NT2/D1 (cell line): ENCODE data around the gene MED12L.

ENCODE experiments used
- DNase-seq: peaks from one replicate; pipeline ENCODE4 v3.0.0-alpha.2; 2011; ENCODE audit warnings: low read depth, low spot score
- H3K27me3 ChIP-seq: 2 replicates; pipeline ENCODE4 v1.6.0; 2011; ENCODE audit warnings: mild to moderate bottlenecking; ENCODE audit not compliant: insufficient read length, insufficient read depth
- H3K36me3 ChIP-seq: 2 replicates; pipeline ENCODE4 v1.6.1; 2011; ENCODE audit warnings: mild to moderate bottlenecking, low read length, mixed read lengths; ENCODE audit not compliant: insufficient read depth, insufficient read length
- H3K4me1 ChIP-seq: 2 replicates; pipeline ENCODE4 v1.5.1; 2011; ENCODE audit not compliant: insufficient read depth, insufficient read length
- H3K4me3 ChIP-seq: 2 replicates; pipeline ENCODE4 v1.5.1; 2011; ENCODE audit warnings: low read depth; ENCODE audit not compliant: insufficient read length
- H3K9ac ChIP-seq: 2 replicates; pipeline ENCODE4 v1.6.0; 2011; ENCODE audit warnings: low read depth; ENCODE audit not compliant: insufficient read length
- H3K9me3 ChIP-seq: 2 replicates; pipeline ENCODE4 v1.5.1; 2011; ENCODE audit warnings: mild to moderate bottlenecking, low read length; ENCODE audit not compliant: insufficient read depth
- SUZ12 ChIP-seq: IDR thresholded peaks from 2 replicates; pipeline ENCODE4 v1.6.1; 2011; ENCODE audit not compliant: insufficient read length, insufficient read depth; ENCODE audit errors: extremely low read depth
- YY1 ChIP-seq: IDR thresholded peaks from 2 replicates; pipeline ENCODE4 v1.6.1; 2011; ENCODE audit not compliant: insufficient read length, insufficient read depth
- ZNF274 ChIP-seq: IDR thresholded peaks from 2 replicates; pipeline ENCODE4 v1.6.1; 2011; ENCODE audit warnings: mild to moderate bottlenecking, low read depth, low read length

Gene MED12L

DNA sequence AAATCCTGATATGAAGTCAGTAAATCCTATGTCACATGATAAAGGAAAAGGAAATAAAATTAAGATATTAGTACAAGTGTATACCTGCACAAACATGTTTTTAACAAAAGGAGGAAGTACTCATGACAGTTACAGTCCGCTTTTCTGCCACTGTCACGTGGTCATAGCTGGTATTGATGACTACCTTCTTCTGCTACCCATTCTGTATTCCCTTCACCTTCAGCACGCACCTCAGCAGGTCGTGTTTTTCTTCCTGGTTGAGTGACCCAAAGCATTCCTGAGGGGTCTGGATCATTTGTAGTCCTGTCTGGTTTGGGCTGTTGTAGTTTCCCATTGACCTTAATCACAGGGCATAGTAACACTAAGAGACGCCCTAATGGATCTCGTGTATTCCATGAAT, 334.3 kb downstream of the MED12L start:
- Histone ChIP-seq H3K36me3 (peaks cover 2% of the 10 kb centered on the region), H3K9me3 (no peaks in the 10 kb centered on the region), H3K9ac (no peak overlapping the region), H3K27me3 (no peaks in the 10 kb centered on the region), H3K4me1 (no peaks in the 10 kb centered on the region), H3K4me3 (no peak overlapping the region)
- TF ChIP-seq ZNF274 (no peak), SUZ12 (no peak), YY1 (no peak)
- no peak for DNase-seq

DNA sequence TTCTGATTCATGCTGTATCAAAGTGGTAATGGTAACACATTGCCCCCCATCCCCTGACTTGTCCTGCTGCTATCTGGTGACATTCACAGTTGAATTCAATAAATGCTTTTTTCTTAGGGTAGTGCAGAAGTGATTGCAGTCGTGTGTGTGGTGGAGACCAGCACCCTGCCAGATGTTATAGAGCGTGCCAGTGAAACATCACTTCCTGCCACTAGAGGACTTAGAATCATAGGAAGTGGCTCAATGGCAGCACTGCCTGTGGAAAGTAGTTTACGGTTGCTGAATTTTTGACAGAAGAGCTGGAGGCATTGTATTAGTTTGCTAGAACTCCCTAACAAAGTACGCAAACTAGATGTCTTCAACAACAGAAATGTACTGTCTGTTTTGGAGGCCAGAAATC, 336.5 kb downstream of the MED12L start:
- H3K9ac ChIP-seq, result no peak overlapping the region
- DNase-seq, result no peak
- H3K4me1 ChIP-seq, result no peaks in the 10 kb centered on the region
- no peak overlapping the region for H3K4me3 ChIP-seq
- no peak for TF ChIP-seq SUZ12
- TF ChIP-seq ZNF274, result no peak
- no peak for TF ChIP-seq YY1
- peaks cover 2% of the 10 kb centered on the region for H3K36me3 ChIP-seq
- no peaks in the 10 kb centered on the region for H3K9me3 ChIP-seq
- H3K27me3 ChIP-seq, result no peaks in the 10 kb centered on the region

DNA sequence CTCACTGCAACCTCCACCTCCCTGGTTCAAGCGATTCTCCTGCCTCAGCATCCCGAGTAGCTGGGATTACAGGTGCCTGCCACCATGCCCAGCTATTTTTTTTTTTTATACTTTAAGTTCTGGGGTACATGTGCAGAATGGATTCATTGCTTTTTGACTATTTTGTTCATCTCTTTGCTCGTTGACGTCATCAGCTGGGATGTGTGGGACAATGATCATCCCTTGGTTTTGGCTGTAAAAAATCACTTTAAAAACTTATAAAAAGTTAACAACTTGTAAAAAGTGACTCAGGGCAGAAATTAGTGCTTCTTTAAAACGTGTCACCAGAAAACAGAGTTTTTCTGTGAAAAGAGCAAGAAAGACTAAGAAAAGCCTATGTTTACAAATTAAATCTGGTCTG, 337.6 kb downstream of the MED12L start:
- no peak for TF ChIP-seq SUZ12
- TF ChIP-seq ZNF274, result no peak
- Histone ChIP-seq H3K4me3 (no peak overlapping the region), H3K9ac (no peak overlapping the region), H3K9me3 (no peaks in the 10 kb centered on the region), H3K4me1 (no peaks in the 10 kb centered on the region), H3K27me3 (no peaks in the 10 kb centered on the region), H3K36me3 (peaks cover 2% of the 10 kb centered on the region)
- DNase-seq, result no peak

DNA sequence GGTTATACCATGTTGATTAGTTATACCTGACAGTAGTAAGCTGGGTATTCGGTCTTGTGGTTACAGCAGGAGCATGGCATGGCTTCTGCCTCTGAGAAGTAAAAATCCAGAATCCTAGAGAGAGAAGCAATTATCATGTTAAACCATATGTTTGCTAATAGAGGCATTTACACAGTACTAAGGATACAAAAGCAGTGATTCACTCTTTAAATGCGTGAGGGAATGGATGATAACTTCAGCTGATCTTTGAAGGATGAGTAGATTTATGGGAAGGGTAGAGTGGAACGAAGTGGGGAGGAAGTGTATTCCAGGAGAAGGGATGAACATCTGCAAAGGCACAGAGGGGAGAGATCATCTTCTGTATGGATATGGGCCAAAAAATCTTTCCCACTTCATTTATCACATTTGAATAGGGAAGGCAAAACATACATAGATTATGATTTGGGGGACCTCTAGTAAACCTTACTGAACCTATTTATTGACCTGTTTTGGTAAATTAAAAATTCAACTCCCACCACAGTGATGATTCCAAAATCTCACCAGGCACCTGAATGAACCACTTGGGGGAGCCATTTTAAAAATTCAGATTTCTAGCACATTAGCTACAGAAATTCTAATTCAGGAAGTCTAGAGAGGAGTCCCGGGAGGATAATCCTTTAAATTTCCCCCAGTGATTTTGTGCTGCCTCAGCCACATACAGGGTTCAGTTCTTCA, 340.3 kb downstream of the MED12L start:
- Histone ChIP-seq H3K36me3 (peaks cover under 1% of the 10 kb centered on the region), H3K27me3 (no peaks in the 10 kb centered on the region), H3K4me3 (no peak overlapping the region), H3K9me3 (peaks cover 4% of the 10 kb centered on the region; the same call in 1 of the 2 replicates), H3K4me1 (no peaks in the 10 kb centered on the region), H3K9ac (no peak overlapping the region)
- TF ChIP-seq ZNF274 (no peak), SUZ12 (no peak), YY1 (no peak)
- DNase-seq, result no peak

DNA sequence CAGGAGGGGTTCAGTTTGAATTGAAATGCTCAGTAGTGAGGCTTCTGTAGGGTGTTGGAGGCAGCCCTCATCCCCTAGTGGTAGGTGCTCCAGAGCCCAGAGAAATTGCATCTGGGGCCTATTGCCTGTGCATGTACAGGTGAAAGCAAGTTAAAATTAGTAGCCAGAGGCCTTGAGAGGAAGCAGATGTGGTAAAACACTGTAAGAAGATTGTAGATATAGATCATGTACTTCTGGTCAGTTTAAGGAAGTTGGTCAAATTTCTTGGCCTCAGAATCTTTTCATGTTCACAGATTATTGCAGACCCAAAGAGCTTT, 340.8 kb downstream of the MED12L start:
- H3K9me3 ChIP-seq, result peaks cover 8% of the 10 kb centered on the region; the same call in 1 of the 2 replicates
- H3K27me3 ChIP-seq, result no peaks in the 10 kb centered on the region
- no peak overlapping the region for H3K9ac ChIP-seq
- H3K4me1 ChIP-seq, result no peaks in the 10 kb centered on the region
- H3K36me3 ChIP-seq, result no peaks in the 10 kb centered on the region
- H3K4me3 ChIP-seq, result no peak overlapping the region
- no peak for TF ChIP-seq YY1
- no peak for TF ChIP-seq SUZ12
- no peak for TF ChIP-seq ZNF274
- DNase-seq, result no peak

DNA sequence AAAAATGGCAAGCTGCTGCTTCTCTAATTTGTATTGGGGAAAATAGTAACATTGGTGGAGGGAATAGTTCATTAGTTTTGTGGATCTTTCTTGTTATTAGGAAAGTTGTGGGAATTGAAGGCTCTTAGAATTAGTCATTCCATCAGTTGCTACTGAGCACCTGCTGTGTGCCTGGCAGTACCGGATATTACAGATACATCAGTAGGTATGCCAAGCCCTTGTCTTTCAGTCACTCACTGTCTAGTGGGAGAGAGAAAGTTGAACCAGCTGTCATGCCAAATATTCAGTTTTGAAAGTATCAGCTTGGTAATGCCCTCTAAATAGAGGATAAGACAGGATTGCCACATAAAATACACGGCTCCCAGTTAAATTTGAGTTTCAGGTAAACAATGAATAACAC, 342.9 kb downstream of the MED12L start:
- Histone ChIP-seq H3K27me3 (no peaks in the 10 kb centered on the region), H3K9me3 (peaks cover 12% of the 10 kb centered on the region; the same call in 1 of the 2 replicates), H3K9ac (no peak overlapping the region), H3K36me3 (no peaks in the 10 kb centered on the region), H3K4me3 (no peak overlapping the region), H3K4me1 (no peaks in the 10 kb centered on the region)
- no peak for DNase-seq
- TF ChIP-seq SUZ12 (no peak), ZNF274 (no peak), YY1 (no peak)

DNA sequence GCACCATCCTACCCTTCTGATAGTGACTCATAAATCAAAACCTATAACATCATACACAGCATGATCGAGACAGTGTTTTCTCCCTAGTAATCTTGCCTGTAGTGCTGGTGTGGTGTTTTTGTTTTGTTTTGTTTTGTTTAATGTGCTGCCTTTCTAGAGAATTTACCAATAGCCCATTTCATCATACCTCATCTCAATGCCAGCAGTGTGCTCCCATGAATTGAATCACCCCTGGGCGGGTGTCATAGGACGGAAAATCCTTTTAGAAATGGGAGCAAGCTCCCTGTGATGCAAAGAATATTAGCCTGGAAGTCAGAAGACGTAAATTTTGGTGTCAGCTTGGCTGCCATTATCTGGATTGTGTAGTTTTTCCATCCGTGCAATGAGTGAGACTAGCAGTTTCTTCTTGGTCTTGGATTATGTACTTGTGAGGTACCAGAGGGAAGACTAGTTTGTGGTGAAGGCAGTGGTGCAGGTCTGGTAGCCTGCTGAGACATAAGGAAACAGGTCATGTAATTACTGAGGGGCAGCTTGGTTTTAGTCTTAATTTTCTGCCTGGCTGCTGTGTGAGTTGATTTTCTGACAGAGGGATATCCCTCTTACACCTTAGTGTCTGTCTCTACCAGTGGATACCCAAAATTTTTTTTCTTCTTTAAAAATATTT, 345.5 kb downstream of the MED12L start:
- Histone ChIP-seq H3K4me3 (no peak overlapping the region), H3K36me3 (no peaks in the 10 kb centered on the region), H3K4me1 (no peaks in the 10 kb centered on the region), H3K27me3 (no peaks in the 10 kb centered on the region), H3K9ac (no peak overlapping the region), H3K9me3 (peaks cover 12% of the 10 kb centered on the region; the same call in 1 of the 2 replicates)
- no peak for DNase-seq
- no peak for TF ChIP-seq SUZ12
- no peak for TF ChIP-seq YY1
- TF ChIP-seq ZNF274, result no peak
